ENCODE results near the gene PLRG1. TPM values are rescaled to one million over a fixed set of nuclear protein-coding genes. Genes with fewer than 3 reads are reported as not detected.

The PLRG1 gene
- total and polyA plus RNA-seq, 2 experiments from 2014 or later = 72.0 to 84.8 TPM

GRCh38 chr4:154583677-154584076 lies 33.5 kb upstream of the PLRG1 start:
- Histone ChIP-seq H3F3A (ENCODE audit: insufficient read depth) (no peaks in the 10 kb centered on the region), H3K79me2 (ENCODE audit: insufficient read depth) (no peaks in the 10 kb centered on the region), H2AFZ (no peak overlapping the region), H3K27ac (no peak overlapping the region), H3K9me2 (ENCODE audit: insufficient read depth) (no peaks in the 10 kb centered on the region), H3K4me1 (ENCODE audit: insufficient read depth) (no peaks in the 10 kb centered on the region), H3K9me3 (ENCODE audit: low read depth) (no peaks in the 10 kb centered on the region), H3K9ac (no peak overlapping the region), H3K36me3 (ENCODE audit: low read depth) (no peaks in the 10 kb centered on the region), H3K4me3 (no peak overlapping the region), H3K27me3 (replicated peaks; ENCODE audit: insufficient read depth) (peaks cover 22% of the 10 kb centered on the region), H3K4me2 (ENCODE audit: unreplicated experiment) (no peak overlapping the region), H4K20me1 (ENCODE audit: insufficient read depth) (no peaks in the 10 kb centered on the region)
- no peak for DNase-seq
- in situ Hi-C loops (cut with MboI) = no loop called here
- no peak for TF ChIP-seq EZH2phosphoT487 (IDR thresholded peaks at IDR 0.05; ENCODE audit: insufficient read depth, low read depth)
- TF ChIP-seq EZH2 (IDR thresholded peaks at IDR 0.05; ENCODE audit: insufficient read depth, poor library complexity, severe bottlenecking) = no peak

- no peak for TF ChIP-seq EZH2 (IDR thresholded peaks at IDR 0.05; ENCODE audit: insufficient read depth, poor library complexity, severe bottlenecking)
- TF ChIP-seq EZH2phosphoT487 (IDR thresholded peaks at IDR 0.05; ENCODE audit: insufficient read depth, low read depth) = no peak
- no peak overlapping the region for H3K4me2 ChIP-seq (ENCODE audit: unreplicated experiment)
- H3K9ac ChIP-seq = no peak overlapping the region
- in situ Hi-C loops (cut with MboI) = no loop called here
- H3K27me3 ChIP-seq (replicated peaks; ENCODE audit: insufficient read depth) = peaks cover 18% of the 10 kb centered on the region
- no peaks in the 10 kb centered on the region for H3K9me2 ChIP-seq (ENCODE audit: insufficient read depth)
- no peaks in the 10 kb centered on the region for H3K4me1 ChIP-seq (ENCODE audit: insufficient read depth)
- H2AFZ ChIP-seq = no peak overlapping the region
- WGBS, 2 experiments (ENCODE audit: low coverage in 1 of 2, low lambda C conversion rate in 2 of 2, missing lambda C conversion rate in 2 of 2) = 33 to 34% methylated on average over 3 of the region's 3 CpGs
- no peak overlapping the region for H3K27ac ChIP-seq
- no peaks in the 10 kb centered on the region for H3K9me3 ChIP-seq (ENCODE audit: low read depth)
- H3K4me3 ChIP-seq = no peak overlapping the region
- no peaks in the 10 kb centered on the region for H4K20me1 ChIP-seq (ENCODE audit: insufficient read depth)
- no peaks in the 10 kb centered on the region for H3K79me2 ChIP-seq (ENCODE audit: insufficient read depth)
- no peaks in the 10 kb centered on the region for H3K36me3 ChIP-seq (ENCODE audit: low read depth)
- no peaks in the 10 kb centered on the region for H3F3A ChIP-seq (ENCODE audit: insufficient read depth)
- DNase-seq = no peak
These were observed 33.0 kb upstream of the PLRG1 start for GRCh38 chr4:154583230-154583629.

- Histone ChIP-seq H3K27me3 (replicated peaks; ENCODE audit: insufficient read depth) (peaks cover 16% of the 10 kb centered on the region), H3F3A (ENCODE audit: insufficient read depth) (no peaks in the 10 kb centered on the region), H4K20me1 (ENCODE audit: insufficient read depth) (no peaks in the 10 kb centered on the region), H3K9ac (no peak overlapping the region), H3K9me2 (ENCODE audit: insufficient read depth) (no peaks in the 10 kb centered on the region), H3K9me3 (ENCODE audit: low read depth) (no peaks in the 10 kb centered on the region), H3K27ac (no peak overlapping the region), H3K4me3 (no peak overlapping the region), H3K4me2 (ENCODE audit: unreplicated experiment) (no peak overlapping the region), H3K4me1 (ENCODE audit: insufficient read depth) (no peaks in the 10 kb centered on the region), H2AFZ (no peak overlapping the region), H3K36me3 (ENCODE audit: low read depth) (no peaks in the 10 kb centered on the region), H3K79me2 (ENCODE audit: insufficient read depth) (no peaks in the 10 kb centered on the region)
- 44 to 52% methylated on average over 2 of the region's 2 CpGs for WGBS, 2 experiments (ENCODE audit: low coverage in 1 of 2, low lambda C conversion rate in 2 of 2, missing lambda C conversion rate in 2 of 2)
- no peak for DNase-seq
- in situ Hi-C loops (cut with MboI) = no loop called here
- TF ChIP-seq EZH2 (IDR thresholded peaks at IDR 0.05; ENCODE audit: insufficient read depth, poor library complexity, severe bottlenecking) (no peak), EZH2phosphoT487 (IDR thresholded peaks at IDR 0.05; ENCODE audit: insufficient read depth, low read depth) (no peak)
These were observed 32.5 kb upstream of the PLRG1 start for GRCh38 chr4:154582723-154583122.

- H2AFZ ChIP-seq = no peak overlapping the region
- no peaks in the 10 kb centered on the region for H3K9me2 ChIP-seq (ENCODE audit: insufficient read depth)
- peaks cover 21% of the 10 kb centered on the region for H3K27me3 ChIP-seq (replicated peaks; ENCODE audit: insufficient read depth)
- no peaks in the 10 kb centered on the region for H3K79me2 ChIP-seq (ENCODE audit: insufficient read depth)
- no peaks in the 10 kb centered on the region for H4K20me1 ChIP-seq (ENCODE audit: insufficient read depth)
- no peaks in the 10 kb centered on the region for H3K4me1 ChIP-seq (ENCODE audit: insufficient read depth)
- no peak overlapping the region for H3K4me2 ChIP-seq (ENCODE audit: unreplicated experiment)
- no peaks in the 10 kb centered on the region for H3F3A ChIP-seq (ENCODE audit: insufficient read depth)
- no peak for TF ChIP-seq EZH2phosphoT487 (IDR thresholded peaks at IDR 0.05; ENCODE audit: insufficient read depth, low read depth)
- no peak for TF ChIP-seq EZH2 (IDR thresholded peaks at IDR 0.05; ENCODE audit: insufficient read depth, poor library complexity, severe bottlenecking)
- in situ Hi-C loops (cut with MboI) = no loop called here
- no peaks in the 10 kb centered on the region for H3K9me3 ChIP-seq (ENCODE audit: low read depth)
- H3K27ac ChIP-seq = no peak overlapping the region
- no peaks in the 10 kb centered on the region for H3K36me3 ChIP-seq (ENCODE audit: low read depth)
- no peak overlapping the region for H3K9ac ChIP-seq
- no peak for DNase-seq
- H3K4me3 ChIP-seq = no peak overlapping the region
These were observed 29.7 kb upstream of the PLRG1 start for GRCh38 chr4:154579927-154580326.

GRCh38 chr4:154578919-154579318 lies 28.7 kb upstream of the PLRG1 start:
- no peaks in the 10 kb centered on the region for H3K4me1 ChIP-seq (ENCODE audit: insufficient read depth)
- DNase-seq = peak; percentile 4
- no peak overlapping the region for H3K9ac ChIP-seq
- no peaks in the 10 kb centered on the region for H3K79me2 ChIP-seq (ENCODE audit: insufficient read depth)
- in situ Hi-C loops (cut with MboI) = no loop called here
- H3K27me3 ChIP-seq (replicated peaks; ENCODE audit: insufficient read depth) = peaks cover 16% of the 10 kb centered on the region
- H3K27ac ChIP-seq = no peak overlapping the region
- no peak overlapping the region for H3K4me3 ChIP-seq
- H3K9me3 ChIP-seq (ENCODE audit: low read depth) = no peaks in the 10 kb centered on the region
- no peak for TF ChIP-seq EZH2phosphoT487 (IDR thresholded peaks at IDR 0.05; ENCODE audit: insufficient read depth, low read depth)
- TF ChIP-seq EZH2 (IDR thresholded peaks at IDR 0.05; ENCODE audit: insufficient read depth, poor library complexity, severe bottlenecking) = no peak
- no peak overlapping the region for H3K4me2 ChIP-seq (ENCODE audit: unreplicated experiment)
- H4K20me1 ChIP-seq (ENCODE audit: insufficient read depth) = no peaks in the 10 kb centered on the region
- WGBS, 2 experiments (ENCODE audit: low coverage in 1 of 2, low lambda C conversion rate in 2 of 2, missing lambda C conversion rate in 2 of 2) = 28 to 41% methylated on average over 1 of the region's 1 CpG
- H2AFZ ChIP-seq = no peak overlapping the region
- H3F3A ChIP-seq (ENCODE audit: insufficient read depth) = no peaks in the 10 kb centered on the region
- H3K9me2 ChIP-seq (ENCODE audit: insufficient read depth) = no peaks in the 10 kb centered on the region
- no peaks in the 10 kb centered on the region for H3K36me3 ChIP-seq (ENCODE audit: low read depth)
